GM12864 (cell line): ENCODE results near the gene TMEM203.

Experiments
- DNase-seq: peaks from one replicate; pipeline ENCODE4 v3.0.0-alpha.2; 2011; ENCODE audit warnings: low read depth
- H3K4me3 ChIP-seq: 2 replicates; pipeline ENCODE4 v1.5.1; 2011; ENCODE audit warnings: mild to moderate bottlenecking, low read depth, low read length, control low read depth
- CTCF ChIP-seq: IDR thresholded peaks from 2 replicates; pipeline ENCODE4 v1.5.1; 2011; ENCODE audit warnings: low read depth, mild to moderate bottlenecking, moderate library complexity, low read length, control low read depth, inconsistent platforms; ENCODE audit errors: missing control alignments

TMEM203 gene

GRCh38 chr9:137173796-137174664, 31.4 kb downstream of the TMEM203 start:
- H3K4me3 ChIP-seq: no peak overlapping the region
- TF ChIP-seq CTCF: no peak
- no peak for DNase-seq

GRCh38 chr9:137172901-137173795, 32.3 kb downstream of the TMEM203 start:
- DNase-seq: no peak
- no peak for TF ChIP-seq CTCF
- no peak overlapping the region for H3K4me3 ChIP-seq

GRCh38 chr9:137171149-137171900, 34.1 kb downstream of the TMEM203 start:
- no peak for TF ChIP-seq CTCF
- H3K4me3 ChIP-seq: no peak overlapping the region
- no peak for DNase-seq

- DNase-seq: no peak
- no peak for TF ChIP-seq CTCF
- H3K4me3 ChIP-seq: no peak overlapping the region
Observed at GRCh38 chr9:137170486-137171148, 34.8 kb downstream of the TMEM203 start.

- TF ChIP-seq CTCF: no peak
- peak within 1 kb of the TSS; percentile 46 for H3K4me3 ChIP-seq
- no peak for DNase-seq
Observed at GRCh38 chr9:137169896-137170358, 35.5 kb downstream of the TMEM203 start, which contains the start of gene LRRC26. LRRC26 (minus strand) TSS chr9:137170051; CDS start chr9:137169943, 108 bp downstream.
